Neural cell (in vitro differentiated cells): ENCODE results near the gene TMBIM6.

ENCODE experiments used
- CTCF ChIP-seq: fragments of 450-650 bp; IDR thresholded peaks from 2 replicates; pipeline ENCODE4 v1.5.1; 2014; ENCODE audit warnings: antibody characterized with exemption, mild to moderate bottlenecking, moderate library complexity; ENCODE audit not compliant: poor library complexity, severe bottlenecking
- EP300 ChIP-seq: fragments of 450-650 bp; conservative IDR thresholded peaks from 2 replicates; pipeline ENCODE4 v1.6.1; 2014; ENCODE audit warnings: antibody characterized with exemption, mild to moderate bottlenecking, moderate library complexity; ENCODE audit not compliant: poor library complexity, severe bottlenecking
- EZH2 ChIP-seq: fragments of 200-600, 300-800 bp; shearing (Covaris generic), sonication (generic); IDR thresholded peaks from 2 replicates; pipeline ENCODE4 v1.6.1; 2014; ENCODE audit warnings: antibody characterized with exemption, low read length, borderline replicate concordance, mild to moderate bottlenecking; ENCODE audit not compliant: insufficient read depth, poor library complexity, severe bottlenecking
- MXI1 ChIP-seq: fragments of 450-650 bp; conservative IDR thresholded peaks from 2 replicates; pipeline ENCODE4 v1.6.1; 2014; ENCODE audit warnings: antibody characterized with exemption, mild to moderate bottlenecking; ENCODE audit not compliant: poor library complexity, severe bottlenecking
- POLR2AphosphoS5 ChIP-seq: IDR thresholded peaks from 2 replicates; pipeline ENCODE4 v1.6.1; 2012
- REST ChIP-seq: IDR thresholded peaks from 2 replicates; pipeline ENCODE4 v1.6.1; 2012; ENCODE audit warnings: borderline replicate concordance
- TAF1 ChIP-seq: IDR thresholded peaks from 2 replicates; pipeline ENCODE4 v1.6.1; 2012; ENCODE audit warnings: low read depth

- TF ChIP-seq CTCF (no peak), MXI1 (no peak), TAF1 (no peak), EP300 (no peak), REST (no peak), EZH2 (no peak), POLR2AphosphoS5 (no peak)
Observed at GRCh38 chr12:49750027-49750995, 9.0 kb downstream of the TMBIM6 start.
